Pericardium fibroblast (primary cell): ENCODE measurements around the gene SH3BGRL3. TPM values are rescaled to one million over a fixed set of nuclear protein-coding genes. Genes with fewer than 3 reads are reported as not detected.

Source experiments
- total RNA-seq: library from RNA; depleted of rRNA; stranded (reverse); fragments of >200 nt; gene quantifications from 2 replicates; pipeline ENCODE4 v1.2.3, GENCODE V29; 2015

Gene SH3BGRL3
- total RNA-seq, result 121 and 201 TPM in 2 replicates

DNA sequence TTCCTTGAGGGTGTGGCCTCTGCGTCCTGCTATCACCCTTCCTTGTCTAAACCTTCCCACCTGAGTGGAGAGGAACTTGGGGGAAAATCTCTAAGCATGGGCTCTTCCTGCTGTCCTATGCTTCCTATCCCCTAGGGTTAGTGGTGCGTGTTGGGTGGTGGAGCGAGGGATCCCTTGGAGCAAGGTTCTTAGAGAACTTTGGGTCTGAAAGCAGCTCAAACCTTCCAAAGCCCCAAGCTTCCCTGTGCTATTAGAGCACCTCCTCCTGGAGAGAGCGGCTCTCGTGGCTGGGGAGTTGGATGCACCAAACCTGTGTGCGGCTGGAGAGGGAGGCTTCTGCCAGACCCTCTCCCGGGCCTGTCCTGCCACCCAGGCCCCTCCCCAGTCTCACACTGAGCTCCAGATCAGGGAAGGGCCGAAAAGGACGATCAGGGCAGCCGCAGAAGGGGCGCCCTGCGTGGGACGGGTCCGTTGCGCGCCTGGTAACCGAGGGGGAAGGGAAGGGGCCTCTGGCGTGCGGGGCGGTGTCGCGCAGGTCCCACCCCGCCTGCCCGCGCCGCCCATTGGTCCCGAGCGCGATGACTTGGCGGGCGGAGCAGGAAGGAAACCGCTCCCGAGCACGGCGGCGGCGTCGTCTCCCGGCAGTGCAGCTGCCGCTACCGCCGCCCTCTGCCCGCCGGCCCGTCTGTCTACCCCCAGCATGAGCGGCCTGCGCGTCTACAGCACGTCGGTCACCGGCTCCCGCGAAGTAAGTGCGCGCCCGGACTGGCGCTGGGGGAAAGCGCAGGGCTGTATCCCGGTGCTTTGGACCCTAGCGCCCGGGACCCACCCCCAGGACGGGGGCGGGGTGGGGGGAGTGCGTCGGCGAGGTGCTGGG lies at the start of gene SH3BGRL3:
Gene SH3BGRL3, plus strand, starts transcription at position 631 of the 877 bp plus-strand sequence. Its CDS starts 70 bp downstream, at position 701.

DNA sequence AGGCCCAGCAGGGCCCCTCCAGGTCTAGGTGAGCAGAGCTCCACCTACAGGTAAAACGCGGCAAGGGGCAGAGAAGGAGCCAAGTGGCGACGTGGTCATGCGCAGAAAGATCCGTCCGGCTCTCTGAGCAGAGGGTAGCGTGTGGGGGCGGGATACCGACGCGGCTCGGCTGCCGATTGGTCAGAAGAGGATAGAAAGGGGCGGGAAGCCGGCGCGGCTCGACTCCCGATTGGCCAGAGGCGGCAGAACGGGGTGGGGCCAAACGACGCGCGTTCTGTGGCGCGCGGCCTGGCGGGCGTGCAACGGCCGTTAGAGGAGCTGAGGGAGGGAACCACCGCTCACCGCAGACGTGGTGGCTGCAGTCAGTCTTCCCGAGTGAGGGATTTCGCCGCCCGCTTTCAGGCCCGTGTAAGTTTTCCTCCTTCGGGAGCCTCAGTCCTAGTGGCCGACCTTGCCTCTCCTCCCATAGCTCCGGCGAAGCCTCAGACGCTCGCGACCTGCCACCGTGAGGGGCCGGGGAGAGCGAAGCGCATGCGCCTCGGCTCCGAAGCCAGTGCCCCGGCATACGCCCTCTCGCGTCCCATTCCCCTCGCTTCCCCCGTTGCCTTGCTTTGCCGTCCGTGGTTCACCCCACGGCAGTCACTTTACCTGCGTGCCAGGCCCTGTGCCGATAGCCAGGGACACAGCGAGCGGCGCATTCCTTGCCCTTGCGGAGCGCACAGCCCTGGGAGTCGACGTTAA lies 45.8 kb upstream of the SH3BGRL3 start, which contains the start of gene CEP85:
Gene CEP85, plus strand, starts transcription at position 298 of the 741 bp plus-strand sequence. CDS start 5,584 bp downstream, outside the sequence.

DNA sequence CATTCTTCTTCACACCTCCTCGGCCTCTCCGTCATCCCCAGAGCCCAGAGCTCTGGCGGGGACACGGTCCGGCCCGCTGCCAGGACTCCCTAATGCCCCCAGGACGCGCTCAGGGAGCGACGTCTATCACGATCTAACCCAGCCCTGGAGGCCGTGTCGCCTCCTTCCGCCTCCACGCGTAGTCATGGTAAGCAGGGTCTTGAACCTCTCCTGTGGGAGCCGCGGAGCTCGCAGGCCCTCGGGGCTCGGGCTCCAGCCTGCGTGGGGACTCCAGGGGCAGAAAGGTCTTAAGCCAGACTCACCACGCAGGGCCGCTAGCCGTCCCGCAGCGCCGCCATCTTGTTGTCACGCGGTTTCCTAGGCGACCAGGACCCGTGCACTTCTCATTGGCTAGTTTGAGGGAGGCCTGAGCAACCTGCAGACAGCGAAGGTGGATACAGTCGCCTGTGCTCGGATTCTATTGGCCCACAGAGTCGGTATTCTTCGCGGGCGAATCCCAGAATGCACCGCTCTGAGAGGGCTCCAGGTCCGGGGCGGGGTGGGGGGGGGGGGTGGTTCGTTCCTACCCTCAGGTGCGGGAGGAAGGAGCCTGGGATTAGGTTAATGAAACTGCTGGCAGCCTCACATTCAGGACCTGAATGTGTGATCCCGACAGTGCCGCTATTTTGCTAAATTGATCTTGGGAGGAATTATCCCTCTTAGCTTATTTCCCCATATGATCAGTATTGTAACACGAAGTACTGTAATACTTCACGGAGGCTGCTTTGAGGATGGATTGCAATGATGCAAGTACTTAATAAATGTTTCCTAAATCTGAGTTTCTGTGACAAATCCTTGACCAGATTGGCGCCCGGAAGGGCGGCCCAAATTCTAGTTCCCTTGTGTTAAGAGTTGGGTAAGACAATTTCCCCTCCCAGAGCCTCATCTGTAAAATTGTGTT lies 26.7 kb downstream of the SH3BGRL3 start, which contains the start of gene UBXN11:
Gene UBXN11, minus strand, starts transcription at position 347 of the 940 bp plus-strand sequence. CDS start 3,753 bp downstream, outside the sequence.

DNA sequence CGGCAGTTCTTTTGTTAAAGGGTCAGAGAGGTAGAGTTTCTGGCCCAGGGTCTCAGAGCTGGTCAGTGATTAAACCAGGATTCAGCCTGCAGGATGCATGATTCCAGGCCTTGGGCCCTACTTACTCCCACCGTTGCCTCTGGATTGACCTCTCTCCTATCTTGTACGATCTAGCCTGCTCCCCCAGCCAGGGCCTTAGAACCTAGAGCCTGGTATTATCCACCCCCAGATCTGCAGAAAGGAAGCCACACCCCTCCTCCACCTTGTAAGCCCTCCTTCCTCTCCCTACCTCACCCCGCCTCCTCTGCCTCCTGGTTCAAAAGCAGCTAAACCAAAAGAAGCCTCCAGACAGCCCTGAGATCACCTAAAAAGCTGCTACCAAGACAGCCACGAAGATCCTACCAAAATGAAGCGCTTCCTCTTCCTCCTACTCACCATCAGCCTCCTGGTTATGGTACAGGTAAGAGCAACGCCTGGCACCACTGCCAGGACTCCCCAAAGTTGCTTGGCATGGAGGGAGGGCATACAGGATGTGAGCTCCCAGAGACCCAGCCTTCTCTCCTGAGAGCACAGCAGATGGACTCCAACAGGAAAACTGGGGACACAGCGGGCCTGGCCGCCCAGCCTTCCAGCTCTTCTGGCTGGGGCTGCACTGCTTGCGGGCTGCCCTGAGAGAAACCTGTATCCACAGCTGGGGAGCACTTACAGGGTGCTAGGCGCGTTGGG lies 37.9 kb downstream of the SH3BGRL3 start, which contains the start of gene CD52:
Gene CD52, plus strand, starts transcription at position 347 of the 726 bp plus-strand sequence. Its CDS starts 60 bp downstream, at position 407.

Other genes starting within 250 kb of the SH3BGRL3 start
- not detected in 2 replicates for gene SLC30A2, start 234.0 kb upstream of the SH3BGRL3 start, total RNA-seq
- gene TRIM63, start 212.5 kb upstream of the SH3BGRL3 start, total RNA-seq, result 0.70 TPM in 1 of 2 replicates, not detected in the other
- gene PDIK1L, start 168.3 kb upstream of the SH3BGRL3 start, total RNA-seq, result 1.7 and 1.9 TPM in 2 replicates
- 0.43 TPM in 1 of 2 replicates, not detected in the other for gene FAM110D, start 121.0 kb upstream of the SH3BGRL3 start, total RNA-seq
- gene C1orf232, start 111.1 kb upstream of the SH3BGRL3 start, total RNA-seq, result not detected in 2 replicates
- gene ZNF593, start 110.2 kb upstream of the SH3BGRL3 start, total RNA-seq, result 36.7 and 58.7 TPM in 2 replicates
- gene ZNF593OS, start 108.3 kb upstream of the SH3BGRL3 start, total RNA-seq, result 0.23 TPM in 1 of 2 replicates, not detected in the other
- gene CNKSR1, start 102.6 kb upstream of the SH3BGRL3 start, total RNA-seq, result 0.17 and 1.8 TPM in 2 replicates
- not detected in 2 replicates for gene CATSPER4, start 89.5 kb upstream of the SH3BGRL3 start, total RNA-seq
- gene CEP85, start 45.9 kb upstream of the SH3BGRL3 start, total RNA-seq, result 6.0 TPM in 2 replicates
- gene UBXN11, start 26.6 kb downstream of the SH3BGRL3 start, total RNA-seq, result 2.2 and 2.8 TPM in 2 replicates
- not detected in 2 replicates for gene CD52, start 37.9 kb downstream of the SH3BGRL3 start, total RNA-seq
- gene CRYBG2, start 74.0 kb downstream of the SH3BGRL3 start, total RNA-seq, result not detected in 2 replicates
- gene ZNF683, start 92.7 kb downstream of the SH3BGRL3 start, total RNA-seq, result not detected in 2 replicates
- gene LIN28A, start 130.7 kb downstream of the SH3BGRL3 start, total RNA-seq, result not detected in 2 replicates
- gene DHDDS, start 152.2 kb downstream of the SH3BGRL3 start, total RNA-seq, result 27.4 and 32.0 TPM in 2 replicates
- 272 and 287 TPM in 2 replicates for gene HMGN2, start 192.4 kb downstream of the SH3BGRL3 start, total RNA-seq
- gene RPS6KA1, start 249.7 kb downstream of the SH3BGRL3 start, total RNA-seq, result 0.77 and 2.0 TPM in 2 replicates